Mesendoderm (in vitro differentiated cells): Measurements from ENCODE around the gene CAMTA1.
A peak's percentile ranks its signal among the peaks of the same experiment; 100 is the strongest.
"Not testable (repeated sequence)": the region's sequence is repeated elsewhere in the genome, so short reads cannot be mapped to it uniquely, and the experiment has no call there.

Experiments used
- DNase-seq: peaks from one replicate; pipeline ENCODE4 v3.0.0; 2013
- H2AK5ac ChIP-seq: 2 replicates; pipeline ENCODE4 v1.6.1; 2013; ENCODE audit warnings: low read length, inconsistent platforms
- H2BK120ac ChIP-seq: 2 replicates; pipeline ENCODE4 v1.6.1; 2013; ENCODE audit warnings: low read depth, mild to moderate bottlenecking, low read length, moderate library complexity, mixed read lengths
- H2BK15ac ChIP-seq: replicated peaks from 2 replicates; pipeline ENCODE4 v1.6.1; 2013; ENCODE audit warnings: low read depth, mild to moderate bottlenecking, moderate library complexity
- H2BK5ac ChIP-seq: 2 replicates; pipeline ENCODE4 v1.6.1; 2013; ENCODE audit warnings: low read length, inconsistent platforms
- H3K18ac ChIP-seq: 2 replicates; pipeline ENCODE4 v1.6.1; 2013; ENCODE audit warnings: mild to moderate bottlenecking, low read length, mixed read lengths
- H3K23ac ChIP-seq: one replicate; pipeline ENCODE4 v1.6.1; 2013; ENCODE audit warnings: low read length
- H3K27ac ChIP-seq: 2 replicates; pipeline ENCODE4 v1.5.1; 2013; ENCODE audit warnings: low read depth, mild to moderate bottlenecking, inconsistent platforms, low read length, moderate library complexity
- H3K27me3 ChIP-seq: 2 replicates; pipeline ENCODE4 v1.6.1; 2013; ENCODE audit warnings: low read length, control low read depth, mild to moderate bottlenecking, inconsistent platforms; ENCODE audit not compliant: insufficient read depth, poor library complexity
- H3K36me3 ChIP-seq: 2 replicates; pipeline ENCODE4 v1.6.1; 2013; ENCODE audit warnings: low read length, inconsistent platforms; ENCODE audit not compliant: control insufficient read depth, insufficient read depth
- H3K4ac ChIP-seq: one replicate; pipeline ENCODE4 v1.6.1; 2013; ENCODE audit warnings: low read depth, mild to moderate bottlenecking, low read length, moderate library complexity
- H3K4me1 ChIP-seq: 2 replicates; pipeline ENCODE4 v1.6.1; 2013; ENCODE audit warnings: low read depth, low read length, inconsistent platforms; ENCODE audit not compliant: control insufficient read depth
- H3K4me2 ChIP-seq: 2 replicates; pipeline ENCODE4 v1.6.1; 2013; ENCODE audit warnings: low read length
- H3K4me3 ChIP-seq: 2 replicates; pipeline ENCODE4 v1.5.1; 2013; ENCODE audit warnings: mild to moderate bottlenecking, low read length
- H3K56ac ChIP-seq: one replicate; pipeline ENCODE4 v1.6.1; 2013; ENCODE audit warnings: low read length
- H3K79me1 ChIP-seq: 2 replicates; pipeline ENCODE4 v1.6.1; 2013; ENCODE audit warnings: low read length, inconsistent platforms
- H3K79me2 ChIP-seq: 2 replicates; pipeline ENCODE4 v1.6.1; 2013; ENCODE audit warnings: mild to moderate bottlenecking, low read length; ENCODE audit not compliant: control insufficient read depth, insufficient read depth
- H3K9ac ChIP-seq: 2 replicates; pipeline ENCODE4 v1.6.1; 2013; ENCODE audit warnings: low read length, inconsistent platforms
- H4K5ac ChIP-seq: one replicate; pipeline ENCODE4 v1.6.1; 2013; ENCODE audit warnings: low read length
- H4K8ac ChIP-seq: one replicate; pipeline ENCODE4 v1.6.1; 2013; ENCODE audit warnings: low read depth, mild to moderate bottlenecking, control low read depth, low read length, moderate library complexity
- WGBS: extraction: QIAGEN DNeasy Blood & Tissue Kit; methylation state at CpG from one replicate; pipeline ENCODE4 v1.1.7; 2013; ENCODE audit warnings: low lambda C conversion rate, missing lambda C conversion rate; ENCODE audit not compliant: insufficient coverage; ENCODE audit errors: extremely low coverage; 5-methylcytosine and 5-hydroxymethylcytosine counted together

CAMTA1 gene

DNA sequence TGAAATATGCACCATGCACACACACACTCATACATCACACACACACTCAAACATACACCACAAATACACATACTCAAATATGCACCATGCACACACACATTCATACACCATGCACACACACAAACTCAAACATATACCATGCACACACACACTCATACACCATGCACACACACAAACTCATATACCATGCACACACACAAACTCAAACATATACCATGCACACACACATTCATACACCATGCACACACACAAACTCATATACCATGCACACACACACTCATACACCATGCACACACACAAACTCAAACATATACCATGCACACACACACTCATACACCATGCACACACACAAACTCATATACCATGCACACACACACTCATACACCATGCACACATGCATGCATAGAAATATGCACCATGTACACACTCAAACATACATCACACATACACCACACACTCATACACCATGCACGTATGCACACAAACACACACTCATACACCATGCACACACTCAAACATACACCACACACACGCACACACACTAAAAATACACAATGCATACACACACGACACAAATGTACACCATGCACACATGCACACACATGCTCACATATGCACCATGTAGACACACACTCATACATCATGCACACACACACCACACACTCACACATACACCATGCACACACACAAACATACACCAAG lies 362.5 kb downstream of the CAMTA1 start:
- not testable (repeated sequence) for H3K4me1 ChIP-seq, H3K27ac ChIP-seq, H3K79me1 ChIP-seq, H4K5ac ChIP-seq, H3K36me3 ChIP-seq, H3K27me3 ChIP-seq, H3K4me3 ChIP-seq, H3K9ac ChIP-seq, H2BK5ac ChIP-seq, H3K4ac ChIP-seq, H3K79me2 ChIP-seq, H2BK120ac ChIP-seq, H4K8ac ChIP-seq, H3K4me2 ChIP-seq, DNase-seq, H2AK5ac ChIP-seq, H3K56ac ChIP-seq, H3K18ac ChIP-seq, H2BK15ac ChIP-seq, H3K23ac ChIP-seq
- 100% methylated on average over 3 of the region's 3 CpGs for WGBS

DNA sequence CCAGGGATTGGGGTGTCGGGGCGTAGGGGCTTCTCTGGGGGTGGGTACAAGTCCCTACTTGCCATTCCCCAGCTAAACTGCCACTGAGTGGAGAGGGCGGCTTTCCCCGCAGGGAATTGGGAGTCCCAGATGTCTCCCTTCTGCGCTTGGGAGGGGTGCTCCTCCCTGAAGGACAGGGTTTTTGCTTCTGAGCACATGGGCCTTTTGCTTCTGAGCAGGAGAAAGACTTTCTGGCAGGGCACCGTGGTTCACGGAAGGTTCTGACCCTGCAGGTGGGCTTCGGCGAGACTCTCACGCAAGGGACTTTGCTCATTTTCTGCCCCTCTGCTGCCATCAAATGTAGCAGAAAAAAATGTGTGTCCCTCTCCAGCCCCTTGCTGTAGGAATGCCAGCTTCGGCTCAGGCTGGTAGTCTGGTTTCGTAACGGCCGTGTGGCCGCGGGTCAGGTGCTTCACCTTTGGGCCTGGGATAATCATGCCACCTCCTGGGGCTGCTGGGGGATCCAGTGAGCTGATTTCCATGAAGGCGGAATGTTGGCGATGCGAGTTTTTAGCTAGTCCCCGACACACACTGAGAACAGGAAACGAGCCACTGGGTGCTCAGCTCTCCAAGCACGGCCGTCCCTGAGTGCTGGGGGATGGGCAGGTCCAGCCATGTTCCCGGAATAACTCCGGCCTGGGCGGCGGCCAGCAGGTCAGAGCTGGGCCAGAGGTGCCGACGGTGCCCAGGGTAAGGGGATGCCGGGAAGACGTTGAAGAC lies 364.0 kb downstream of the CAMTA1 start:
- H3K9ac ChIP-seq, result no peak overlapping the region
- no peak overlapping the region for H4K8ac ChIP-seq
- H3K56ac ChIP-seq, result no peak overlapping the region
- no peaks in the 10 kb centered on the region for H3K36me3 ChIP-seq
- no peak overlapping the region for H3K4ac ChIP-seq
- no peak overlapping the region for H2BK5ac ChIP-seq
- no peaks in the 10 kb centered on the region for H3K79me2 ChIP-seq
- no peak overlapping the region for H3K4me3 ChIP-seq
- H2BK15ac ChIP-seq, result no peak overlapping the region
- DNase-seq, result peak; percentile 43
- no peaks in the 10 kb centered on the region for H3K27me3 ChIP-seq
- no peak overlapping the region for H3K23ac ChIP-seq
- H3K79me1 ChIP-seq, result no peaks in the 10 kb centered on the region
- H3K18ac ChIP-seq, result no peak overlapping the region
- no peak overlapping the region for H4K5ac ChIP-seq
- H2BK120ac ChIP-seq, result no peak overlapping the region
- WGBS, result no CpG with 5 or more reads among the region's 31 CpGs
- peaks cover 3% of the 10 kb centered on the region for H3K4me1 ChIP-seq
- no peak overlapping the region for H3K4me2 ChIP-seq
- no peak overlapping the region for H3K27ac ChIP-seq
- no peak overlapping the region for H2AK5ac ChIP-seq

DNA sequence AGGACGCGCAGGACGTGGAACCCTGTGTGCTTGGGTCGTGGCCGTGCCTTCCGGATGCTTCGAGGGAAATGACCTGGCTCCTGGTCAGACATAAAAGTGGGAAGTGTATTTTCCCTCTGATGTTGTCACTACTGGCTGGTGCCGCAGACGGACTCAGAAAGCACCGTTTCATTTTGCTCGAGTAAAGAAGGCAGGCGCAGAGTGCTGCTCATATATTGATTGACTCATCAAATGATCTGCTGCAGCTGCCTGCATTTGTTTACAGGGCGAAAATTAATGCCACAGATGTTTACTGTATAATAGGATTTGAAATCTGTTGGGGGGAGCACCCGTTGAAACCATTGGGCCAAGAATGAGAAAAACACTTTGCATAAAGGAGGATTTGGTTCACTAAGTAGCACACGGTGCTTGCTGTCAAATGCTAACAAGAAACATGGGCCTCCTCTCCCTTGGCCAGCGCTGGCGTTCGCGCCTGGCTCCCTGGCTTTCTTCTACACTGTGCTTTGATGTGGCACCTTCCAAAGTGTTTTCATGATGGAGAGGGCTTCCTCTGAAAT lies 365.5 kb downstream of the CAMTA1 start:
- Histone ChIP-seq H3K4me1 (peaks cover 3% of the 10 kb centered on the region), H2BK15ac (no peak overlapping the region)
- no peak for DNase-seq

DNA sequence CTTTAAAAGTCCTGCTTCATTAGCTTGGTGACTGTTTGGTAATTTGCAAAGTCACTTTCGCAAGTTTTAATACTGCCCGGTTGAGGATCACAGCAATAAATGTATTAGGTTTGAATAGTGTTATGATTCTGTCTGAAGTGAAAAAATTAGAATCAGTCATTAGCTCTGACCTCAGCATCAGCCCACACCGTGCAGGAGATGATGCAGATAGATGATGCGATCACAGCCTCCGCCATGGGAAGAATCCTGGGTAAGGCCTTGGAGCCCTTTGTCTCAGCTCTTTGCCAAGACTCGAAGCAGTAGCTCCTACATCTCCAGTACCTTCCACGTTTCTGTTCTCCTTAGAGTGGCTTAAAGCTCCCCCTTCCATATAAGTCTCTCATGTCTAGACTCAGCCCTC lies 366.7 kb downstream of the CAMTA1 start:
- Histone ChIP-seq H3K23ac (no peak overlapping the region), H3K56ac (no peak overlapping the region), H3K18ac (no peak overlapping the region), H3K27me3 (no peaks in the 10 kb centered on the region), H3K79me2 (no peaks in the 10 kb centered on the region), H2AK5ac (no peak overlapping the region), H2BK120ac (no peak overlapping the region), H3K79me1 (no peaks in the 10 kb centered on the region), H3K9ac (no peak overlapping the region), H3K27ac (no peak overlapping the region), H3K4ac (no peak overlapping the region), H3K4me1 (peaks cover 3% of the 10 kb centered on the region), H4K8ac (no peak overlapping the region), H2BK5ac (no peak overlapping the region), H3K36me3 (no peaks in the 10 kb centered on the region), H3K4me3 (no peak overlapping the region), H4K5ac (no peak overlapping the region), H2BK15ac (no peak overlapping the region), H3K4me2 (no peak overlapping the region)
- DNase-seq, result no peak
- WGBS, result no CpG with 5 or more reads among the region's 7 CpGs

More for the DNA sequence above, 365.5 kb downstream of the CAMTA1 start:
- Histone ChIP-seq H3K4ac (no peak overlapping the region), H4K8ac (no peak overlapping the region), H2BK5ac (no peak overlapping the region), H3K27me3 (no peaks in the 10 kb centered on the region), H3K27ac (no peak overlapping the region), H3K36me3 (no peaks in the 10 kb centered on the region), H4K5ac (no peak overlapping the region), H3K56ac (no peak overlapping the region), H3K4me2 (no peak overlapping the region), H3K4me3 (no peak overlapping the region), H2BK120ac (no peak overlapping the region), H3K23ac (no peak overlapping the region), H2AK5ac (no peak overlapping the region), H3K79me1 (no peaks in the 10 kb centered on the region), H3K79me2 (no peaks in the 10 kb centered on the region), H3K9ac (no peak overlapping the region), H3K18ac (no peak overlapping the region)
- WGBS, result no CpG with 5 or more reads among the region's 19 CpGs

DNA sequence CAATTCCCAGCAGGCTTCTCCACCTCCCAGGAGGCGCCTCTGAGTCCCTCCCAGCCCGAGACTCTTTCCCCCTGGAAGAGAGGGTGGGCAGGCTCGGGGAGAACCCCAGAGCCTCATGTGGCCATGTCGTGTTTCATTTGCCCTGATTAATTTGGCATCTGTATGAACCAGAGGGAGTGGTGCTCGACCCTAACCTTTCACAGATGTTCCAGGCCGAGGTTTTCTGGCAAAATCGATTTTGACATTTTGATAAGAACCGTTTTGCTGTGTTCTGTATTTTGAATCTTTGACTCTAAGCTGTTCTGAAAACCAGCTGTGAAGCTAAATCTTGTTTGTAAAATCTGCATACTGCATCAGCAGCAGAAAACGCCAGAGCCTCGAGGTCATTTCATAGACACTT lies 367.4 kb downstream of the CAMTA1 start:
- no peak overlapping the region for H3K4me2 ChIP-seq
- peaks cover 3% of the 10 kb centered on the region for H3K4me1 ChIP-seq
- H3K18ac ChIP-seq, result no peak overlapping the region
- no peak overlapping the region for H3K56ac ChIP-seq
- no peak overlapping the region for H3K4me3 ChIP-seq
- no peaks in the 10 kb centered on the region for H3K36me3 ChIP-seq
- H3K79me1 ChIP-seq, result no peaks in the 10 kb centered on the region
- H2BK5ac ChIP-seq, result no peak overlapping the region
- H2BK15ac ChIP-seq, result no peak overlapping the region
- no peak overlapping the region for H3K23ac ChIP-seq
- H2BK120ac ChIP-seq, result no peak overlapping the region
- DNase-seq, result no peak
- no peak overlapping the region for H3K4ac ChIP-seq
- H3K27ac ChIP-seq, result no peak overlapping the region
- H2AK5ac ChIP-seq, result no peak overlapping the region
- H3K79me2 ChIP-seq, result no peaks in the 10 kb centered on the region
- no peak overlapping the region for H3K9ac ChIP-seq
- H3K27me3 ChIP-seq, result no peaks in the 10 kb centered on the region
- no peak overlapping the region for H4K8ac ChIP-seq
- H4K5ac ChIP-seq, result no peak overlapping the region
- WGBS, result no CpG with 5 or more reads among the region's 10 CpGs
